ELR (cell line): ENCODE data around the gene DLGAP1.
"Not testable (repeated sequence)": the region's sequence is repeated elsewhere in the genome, so short reads cannot be mapped to it uniquely, and the experiment has no call there.

ENCODE experiments used
- DNase-seq: peaks from one replicate; pipeline ENCODE4 v3.0.0-alpha.2; 2015; ENCODE audit warnings: low read depth

The DLGAP1 gene

GRCh38 chr18:3601106-3601755 lies 853.9 kb downstream of the DLGAP1 start:
- not testable (repeated sequence) for DNase-seq

GRCh38 chr18:3599861-3600260 lies 855.2 kb downstream of the DLGAP1 start:
- DNase-seq: no peak

GRCh38 chr18:3599195-3599594 lies 855.9 kb downstream of the DLGAP1 start:
- no peak for DNase-seq

- DNase-seq: no peak
Measured at GRCh38 chr18:3598581-3598980, 856.5 kb downstream of the DLGAP1 start.

- no peak for DNase-seq
Measured at GRCh38 chr18:3597409-3598357, 857.4 kb downstream of the DLGAP1 start.

- peak; percentile 33 for DNase-seq
Measured at GRCh38 chr18:3596637-3597384, 858.3 kb downstream of the DLGAP1 start.

GRCh38 chr18:3596324-3596636 lies 858.8 kb downstream of the DLGAP1 start:
- no peak for DNase-seq

GRCh38 chr18:3595369-3596273 lies 859.5 kb downstream of the DLGAP1 start:
- DNase-seq: peak; percentile 98

GRCh38 chr18:3594760-3595368 lies 860.2 kb downstream of the DLGAP1 start:
- peak; percentile 57 for DNase-seq

- DNase-seq: peak; percentile 98
Measured at GRCh38 chr18:3593904-3594759, 861.0 kb downstream of the DLGAP1 start.

GRCh38 chr18:3593381-3593903 lies 861.7 kb downstream of the DLGAP1 start:
- DNase-seq: peak; percentile 95

- DNase-seq: no peak
Measured at GRCh38 chr18:3592864-3593263, 862.2 kb downstream of the DLGAP1 start.

GRCh38 chr18:3590096-3590630 lies 864.9 kb downstream of the DLGAP1 start:
- DNase-seq: no peak

GRCh38 chr18:3585656-3586509 lies 869.2 kb downstream of the DLGAP1 start:
- DNase-seq: peak; percentile 87

GRCh38 chr18:3584897-3585460 lies 870.1 kb downstream of the DLGAP1 start:
- DNase-seq: no peak

GRCh38 chr18:3584266-3584861 lies 870.7 kb downstream of the DLGAP1 start:
- no peak for DNase-seq

- DNase-seq: no peak
Measured at GRCh38 chr18:3583873-3584247, 871.2 kb downstream of the DLGAP1 start.
